AG10803 (cell line): ENCODE data around the gene WWOX.

Experiments
- DNase-seq: peaks from one replicate; pipeline ENCODE4 v3.0.0; 2010; ENCODE audit warnings: low read depth
- H3K4me3 ChIP-seq: 2 replicates; pipeline ENCODE4 v1.5.1; 2011; ENCODE audit warnings: mild to moderate bottlenecking, low read length, control low read depth
- TF ChIP-seq, protein P1 (sequence below): conservative IDR thresholded peaks from 2 replicates; pipeline ENCODE4 v1.5.1; 2011; ENCODE audit warnings: mild to moderate bottlenecking, low read length, control low read depth, inconsistent platforms

WWOX gene

DNA sequence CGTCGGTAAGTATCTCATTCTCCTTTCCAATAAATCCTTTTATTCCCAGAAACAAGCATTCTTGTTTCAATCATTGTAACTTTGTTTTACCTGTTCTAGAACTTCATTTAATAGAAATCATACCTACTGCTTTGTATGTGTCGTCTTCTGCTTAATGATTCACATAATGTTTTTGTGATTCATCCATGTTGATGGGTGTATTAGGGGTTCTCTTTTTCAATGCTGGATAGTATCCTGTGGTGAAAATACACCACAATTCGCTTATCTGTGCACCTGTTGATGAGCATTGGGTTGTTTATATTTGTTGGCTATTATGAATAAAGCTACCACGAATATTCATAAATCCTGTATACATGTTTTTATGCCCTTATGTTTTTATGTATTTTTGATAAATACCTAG is 797.8 kb downstream of the WWOX start:
- no peak overlapping the region for H3K4me3 ChIP-seq
- TF ChIP-seq, protein P1, sequence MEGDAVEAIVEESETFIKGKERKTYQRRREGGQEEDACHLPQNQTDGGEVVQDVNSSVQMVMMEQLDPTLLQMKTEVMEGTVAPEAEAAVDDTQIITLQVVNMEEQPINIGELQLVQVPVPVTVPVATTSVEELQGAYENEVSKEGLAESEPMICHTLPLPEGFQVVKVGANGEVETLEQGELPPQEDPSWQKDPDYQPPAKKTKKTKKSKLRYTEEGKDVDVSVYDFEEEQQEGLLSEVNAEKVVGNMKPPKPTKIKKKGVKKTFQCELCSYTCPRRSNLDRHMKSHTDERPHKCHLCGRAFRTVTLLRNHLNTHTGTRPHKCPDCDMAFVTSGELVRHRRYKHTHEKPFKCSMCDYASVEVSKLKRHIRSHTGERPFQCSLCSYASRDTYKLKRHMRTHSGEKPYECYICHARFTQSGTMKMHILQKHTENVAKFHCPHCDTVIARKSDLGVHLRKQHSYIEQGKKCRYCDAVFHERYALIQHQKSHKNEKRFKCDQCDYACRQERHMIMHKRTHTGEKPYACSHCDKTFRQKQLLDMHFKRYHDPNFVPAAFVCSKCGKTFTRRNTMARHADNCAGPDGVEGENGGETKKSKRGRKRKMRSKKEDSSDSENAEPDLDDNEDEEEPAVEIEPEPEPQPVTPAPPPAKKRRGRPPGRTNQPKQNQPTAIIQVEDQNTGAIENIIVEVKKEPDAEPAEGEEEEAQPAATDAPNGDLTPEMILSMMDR, result no peak
- DNase-seq, result no peak

DNA sequence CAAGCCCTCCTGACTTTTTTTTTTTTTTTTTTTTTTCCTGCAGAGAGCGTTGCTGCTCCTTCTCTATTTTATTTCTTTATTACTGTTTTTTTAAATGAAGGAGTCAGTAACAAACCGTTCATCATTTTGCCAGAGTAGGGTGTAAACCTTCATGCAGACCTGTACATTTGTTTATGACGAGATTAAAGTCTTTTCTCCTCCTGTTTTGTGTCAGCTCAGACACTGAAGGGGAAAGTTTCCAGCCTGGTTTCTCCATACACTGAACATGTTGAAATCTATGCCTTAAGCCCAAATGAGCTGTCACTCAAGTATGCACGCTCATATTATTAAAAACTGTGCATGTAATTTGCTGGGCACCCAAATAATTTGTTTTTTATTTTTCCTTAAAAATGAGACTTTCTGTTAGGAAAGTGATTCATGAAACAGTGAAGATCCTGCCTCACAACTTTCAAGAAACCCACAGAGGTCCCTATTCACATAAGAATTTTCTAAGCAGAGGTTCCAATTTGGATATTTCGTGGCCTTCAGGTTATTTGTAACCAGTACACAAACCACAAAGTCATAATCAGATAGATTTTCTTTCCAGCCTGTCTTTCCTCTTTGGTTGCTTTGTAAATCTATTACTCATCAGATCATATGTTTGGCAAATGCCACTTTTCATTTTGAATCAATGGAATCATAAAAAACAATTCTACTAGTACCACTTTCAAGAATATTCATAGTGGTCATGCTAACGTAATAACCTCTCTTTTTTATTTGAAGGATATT is 800.8 kb downstream of the WWOX start:
- H3K4me3 ChIP-seq, result no peak overlapping the region
- DNase-seq, result no peak
- TF ChIP-seq, protein P1, result no peak

DNA sequence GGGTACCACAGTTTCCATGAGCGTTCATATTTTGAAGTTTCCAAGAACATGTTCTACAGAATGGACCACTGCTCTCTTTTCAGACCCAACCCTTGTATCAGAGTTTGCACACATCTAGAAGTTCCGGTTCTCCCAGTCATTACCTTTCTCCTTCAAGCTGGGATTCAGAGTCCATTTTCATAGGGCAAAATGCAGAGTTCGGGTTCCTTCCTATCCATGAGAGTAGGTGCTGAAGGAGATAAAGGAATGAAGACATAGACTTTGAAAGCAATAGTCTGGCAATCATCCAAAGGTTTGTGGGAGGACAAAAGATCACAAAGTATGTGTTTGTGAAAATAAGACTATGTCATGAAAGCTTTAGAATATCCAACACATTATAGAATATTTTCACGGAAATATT is 801.5 kb downstream of the WWOX start:
- no peak for DNase-seq
- no peak overlapping the region for H3K4me3 ChIP-seq
- TF ChIP-seq, protein P1, result no peak

DNA sequence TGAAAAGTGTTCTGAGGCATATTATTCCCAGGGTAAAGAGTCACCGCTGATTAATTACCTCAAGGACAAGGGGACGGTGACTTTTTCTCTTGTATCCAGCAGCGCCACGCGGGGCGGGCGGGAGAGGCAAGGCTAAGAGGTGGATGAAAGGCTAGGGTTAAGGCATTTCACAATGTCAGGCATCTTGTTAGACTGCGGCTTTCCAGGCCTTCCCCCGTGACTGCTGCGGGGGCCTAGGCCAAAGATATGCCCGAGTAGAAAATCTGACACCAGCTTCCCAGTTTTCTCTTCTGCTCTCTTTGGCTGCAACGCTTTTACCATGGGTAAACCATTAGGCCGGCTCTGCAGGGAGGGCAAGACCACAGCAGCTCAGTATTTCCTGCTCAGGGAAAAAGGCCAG is 802.9 kb downstream of the WWOX start:
- no peak overlapping the region for H3K4me3 ChIP-seq
- TF ChIP-seq, protein P1, result no peak
- DNase-seq, result no peak

DNA sequence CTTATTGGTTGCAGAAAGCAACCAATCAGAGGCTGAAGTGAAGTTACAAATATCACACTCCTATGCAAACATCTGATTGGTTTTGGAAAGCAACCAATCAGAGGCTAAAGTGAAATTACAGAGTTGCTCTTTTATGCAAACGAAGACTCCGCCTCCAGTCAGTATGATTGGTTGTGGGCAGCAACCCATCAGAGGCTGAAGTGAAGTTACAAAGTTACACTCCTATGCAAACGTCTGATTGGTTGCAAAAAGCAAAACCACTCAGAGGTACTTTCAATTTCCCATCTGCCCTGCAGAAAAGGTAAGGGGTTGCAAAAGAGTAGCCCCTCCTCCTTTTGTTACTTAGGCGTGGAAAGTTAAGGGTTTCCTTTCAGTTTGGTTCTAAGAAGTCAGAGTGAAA is 803.8 kb downstream of the WWOX start:
- no peak for DNase-seq
- no peak overlapping the region for H3K4me3 ChIP-seq
- TF ChIP-seq, protein P1, result no peak

DNA sequence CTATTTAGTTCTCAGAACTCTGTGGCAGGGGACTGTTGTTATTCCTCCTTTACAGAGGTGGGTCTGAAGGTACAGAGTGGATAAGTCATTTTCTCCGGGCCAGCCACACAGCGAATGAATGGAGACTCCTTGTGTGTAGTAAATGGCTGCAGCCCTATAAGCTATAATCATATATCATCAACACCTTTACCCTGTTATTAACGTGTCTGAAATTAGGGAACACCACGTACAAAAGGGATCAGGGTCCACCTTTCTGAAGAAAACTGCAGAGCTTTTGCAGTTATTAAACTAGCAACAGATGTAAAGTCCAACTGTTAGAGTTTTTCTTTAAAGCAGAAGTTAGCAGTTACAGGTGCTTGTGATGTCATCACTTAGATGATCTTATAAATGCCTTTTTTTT is 804.4 kb downstream of the WWOX start:
- TF ChIP-seq, protein P1, result no peak
- no peak for DNase-seq
- H3K4me3 ChIP-seq, result no peak overlapping the region

DNA sequence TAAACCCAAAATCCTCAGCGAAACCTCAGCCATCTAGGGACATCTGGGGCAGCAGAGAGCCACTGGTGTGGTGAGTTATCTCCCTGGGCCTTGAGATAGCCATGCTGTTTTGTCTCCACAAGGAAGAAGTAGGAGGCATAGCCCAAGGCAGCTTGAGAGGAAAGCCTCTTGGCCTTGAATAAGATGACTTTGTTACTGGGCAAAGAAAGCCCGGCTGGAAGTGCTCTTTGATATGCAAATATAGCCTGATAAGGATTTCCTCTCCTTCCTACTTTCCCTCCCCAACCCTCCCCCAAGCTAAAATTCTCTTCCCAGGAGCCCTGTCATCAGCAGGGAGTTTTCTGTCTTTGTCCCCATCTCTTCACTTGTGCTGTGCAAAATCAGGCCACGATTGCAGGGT is 806.7 kb downstream of the WWOX start:
- TF ChIP-seq, protein P1, result no peak
- H3K4me3 ChIP-seq, result no peak overlapping the region
- DNase-seq, result no peak
